Measurements from ENCODE around the gene PTGDR2.

PTGDR2 gene

DNA sequence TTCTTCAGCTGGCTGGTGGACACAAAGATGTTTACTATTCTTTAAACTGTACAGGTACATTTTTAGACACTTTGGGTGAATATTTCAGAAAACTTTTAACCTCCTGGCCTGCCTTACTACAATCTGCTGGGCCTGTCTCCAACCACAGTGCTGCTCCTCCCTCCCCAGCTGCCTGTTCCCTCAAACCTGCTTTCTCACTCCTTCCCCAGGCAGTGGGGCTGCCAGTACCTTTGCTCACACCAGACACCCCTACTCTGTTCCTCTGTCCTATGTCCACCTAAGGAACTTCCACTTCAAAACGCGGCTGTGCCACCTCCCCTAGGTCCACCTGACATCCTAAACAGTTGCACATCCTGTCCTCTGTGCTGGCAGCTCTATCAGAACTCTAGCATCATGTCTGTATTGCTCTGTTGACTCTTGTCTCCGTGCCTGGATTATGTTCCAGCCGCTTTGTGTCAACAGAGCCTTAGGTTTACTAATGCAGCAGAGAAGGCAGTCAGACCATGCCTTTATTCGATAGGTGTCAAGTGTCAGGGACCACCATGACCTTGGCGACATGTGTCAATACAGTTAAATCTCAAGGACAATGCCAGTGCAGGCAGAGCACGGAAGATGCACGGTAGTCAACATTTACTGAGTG lies 25.0 kb upstream of the PTGDR2 start:
- no peak for DNase-seq (ENCODE audit: low read depth)
- TF ChIP-seq, protein P1, sequence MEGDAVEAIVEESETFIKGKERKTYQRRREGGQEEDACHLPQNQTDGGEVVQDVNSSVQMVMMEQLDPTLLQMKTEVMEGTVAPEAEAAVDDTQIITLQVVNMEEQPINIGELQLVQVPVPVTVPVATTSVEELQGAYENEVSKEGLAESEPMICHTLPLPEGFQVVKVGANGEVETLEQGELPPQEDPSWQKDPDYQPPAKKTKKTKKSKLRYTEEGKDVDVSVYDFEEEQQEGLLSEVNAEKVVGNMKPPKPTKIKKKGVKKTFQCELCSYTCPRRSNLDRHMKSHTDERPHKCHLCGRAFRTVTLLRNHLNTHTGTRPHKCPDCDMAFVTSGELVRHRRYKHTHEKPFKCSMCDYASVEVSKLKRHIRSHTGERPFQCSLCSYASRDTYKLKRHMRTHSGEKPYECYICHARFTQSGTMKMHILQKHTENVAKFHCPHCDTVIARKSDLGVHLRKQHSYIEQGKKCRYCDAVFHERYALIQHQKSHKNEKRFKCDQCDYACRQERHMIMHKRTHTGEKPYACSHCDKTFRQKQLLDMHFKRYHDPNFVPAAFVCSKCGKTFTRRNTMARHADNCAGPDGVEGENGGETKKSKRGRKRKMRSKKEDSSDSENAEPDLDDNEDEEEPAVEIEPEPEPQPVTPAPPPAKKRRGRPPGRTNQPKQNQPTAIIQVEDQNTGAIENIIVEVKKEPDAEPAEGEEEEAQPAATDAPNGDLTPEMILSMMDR (IDR thresholded peaks at IDR 0.05; ENCODE audit: insufficient read depth, low read depth, low read length, missing control alignments) = no peak
- H3K4me3 ChIP-seq (ENCODE audit: low read depth, low read length) = no peak overlapping the region

GRCh38 chr11:60879971-60880588 lies 24.3 kb upstream of the PTGDR2 start:
- H3K4me3 ChIP-seq (ENCODE audit: low read depth, low read length) = no peak overlapping the region
- TF ChIP-seq, protein P1 (IDR thresholded peaks at IDR 0.05; ENCODE audit: insufficient read depth, low read depth, low read length, missing control alignments) = no peak
- DNase-seq (ENCODE audit: low read depth) = no peak

DNA sequence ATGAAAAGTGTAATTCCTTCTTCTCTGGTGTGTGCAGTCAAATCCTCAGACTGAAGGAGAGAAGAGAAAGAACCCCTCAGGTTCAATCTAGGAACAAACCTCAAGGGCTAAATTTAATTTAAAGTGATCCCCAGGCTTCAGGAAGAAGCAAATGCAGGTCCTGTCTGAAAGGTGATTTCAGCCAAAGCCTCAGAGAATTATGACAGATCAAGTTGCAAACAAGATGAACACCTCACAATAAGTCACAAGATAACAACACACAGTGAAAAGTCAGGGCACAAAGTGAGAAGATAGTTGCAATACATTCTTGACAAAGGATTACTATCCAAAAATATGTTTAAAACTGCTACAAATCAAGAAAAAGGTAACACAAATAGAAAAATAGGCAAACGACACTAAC lies 23.4 kb upstream of the PTGDR2 start:
- TF ChIP-seq, protein P1 (IDR thresholded peaks at IDR 0.05; ENCODE audit: insufficient read depth, low read depth, low read length, missing control alignments) = no peak
- H3K4me3 ChIP-seq (ENCODE audit: low read depth, low read length) = no peak overlapping the region
- no peak for DNase-seq (ENCODE audit: low read depth)

- TF ChIP-seq, protein P1 (IDR thresholded peaks at IDR 0.05; ENCODE audit: insufficient read depth, low read depth, low read length, missing control alignments) = no peak
- H3K4me3 ChIP-seq (ENCODE audit: low read depth, low read length) = no peak overlapping the region
- no peak for DNase-seq (ENCODE audit: low read depth)
Observed at GRCh38 chr11:60878245-60879101, 22.7 kb upstream of the PTGDR2 start.

DNA sequence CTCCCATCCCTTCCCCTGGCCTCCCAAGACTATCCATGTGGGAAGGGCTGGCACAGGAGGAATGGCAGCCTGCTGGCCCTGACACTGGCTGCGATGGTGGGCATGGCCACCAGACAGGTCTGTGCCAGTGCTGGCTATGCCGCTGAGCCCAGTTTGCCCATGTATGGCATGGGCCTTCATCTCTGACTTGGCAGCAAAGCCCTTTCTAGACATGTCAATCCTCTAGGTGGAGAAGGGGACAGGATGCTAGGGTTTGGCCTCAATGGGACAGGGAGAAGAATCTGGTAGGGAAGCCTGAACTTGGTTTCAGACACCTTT lies 20.4 kb upstream of the PTGDR2 start:
- no peak for DNase-seq (ENCODE audit: low read depth)
- no peak overlapping the region for H3K4me3 ChIP-seq (ENCODE audit: low read depth, low read length)
- TF ChIP-seq, protein P1 (IDR thresholded peaks at IDR 0.05; ENCODE audit: insufficient read depth, low read depth, low read length, missing control alignments) = no peak

DNA sequence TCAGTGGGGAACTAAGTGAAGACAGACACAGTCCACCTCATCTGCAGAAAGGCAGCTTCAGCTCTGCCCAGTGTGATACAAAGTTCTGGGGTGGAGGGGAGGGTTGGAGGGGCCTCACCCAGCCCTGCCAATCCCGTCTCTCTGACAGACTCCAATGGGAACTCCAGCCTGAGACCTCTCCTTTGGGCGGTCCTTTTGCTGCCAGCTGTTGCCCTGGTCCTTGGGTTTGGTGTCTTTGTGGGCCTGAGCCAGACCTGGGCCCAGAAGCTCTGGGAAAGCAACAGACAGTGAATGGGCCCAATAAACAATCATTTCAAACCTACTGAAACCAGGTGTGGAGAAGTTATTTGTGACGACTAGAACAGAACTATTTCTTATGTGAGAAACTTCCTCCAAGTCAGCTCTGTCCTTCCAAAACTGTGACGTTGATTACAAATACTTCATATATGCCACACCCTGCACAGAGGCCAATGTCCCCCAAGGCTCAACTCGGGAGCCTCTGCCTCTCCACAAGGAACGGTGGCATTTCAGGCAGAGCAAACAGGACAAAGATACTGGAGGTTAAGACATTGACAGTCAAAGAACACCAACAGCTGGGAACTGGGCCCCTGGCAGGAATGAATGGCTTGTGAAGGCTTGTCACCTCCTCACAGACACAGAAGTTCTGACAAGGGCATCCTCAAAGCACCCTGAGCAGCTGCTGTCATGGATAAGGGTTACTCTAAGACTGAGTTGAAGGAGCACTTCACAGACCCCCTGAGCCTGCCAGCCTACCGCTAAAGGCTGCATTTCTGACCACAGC lies 19.8 kb upstream of the PTGDR2 start:
- TF ChIP-seq, protein P1 (IDR thresholded peaks at IDR 0.05; ENCODE audit: insufficient read depth, low read depth, low read length, missing control alignments) = no peak
- H3K4me3 ChIP-seq (ENCODE audit: low read depth, low read length) = no peak overlapping the region
- DNase-seq (ENCODE audit: low read depth) = no peak
